ENCODE data around the gene SGMS1.
A peak's percentile ranks its signal among the peaks of the same experiment; 100 is the strongest.
"Not testable (repeated sequence)": the region's sequence is repeated elsewhere in the genome, so short reads cannot be mapped to it uniquely, and the experiment has no call there.

The SGMS1 gene

DNA sequence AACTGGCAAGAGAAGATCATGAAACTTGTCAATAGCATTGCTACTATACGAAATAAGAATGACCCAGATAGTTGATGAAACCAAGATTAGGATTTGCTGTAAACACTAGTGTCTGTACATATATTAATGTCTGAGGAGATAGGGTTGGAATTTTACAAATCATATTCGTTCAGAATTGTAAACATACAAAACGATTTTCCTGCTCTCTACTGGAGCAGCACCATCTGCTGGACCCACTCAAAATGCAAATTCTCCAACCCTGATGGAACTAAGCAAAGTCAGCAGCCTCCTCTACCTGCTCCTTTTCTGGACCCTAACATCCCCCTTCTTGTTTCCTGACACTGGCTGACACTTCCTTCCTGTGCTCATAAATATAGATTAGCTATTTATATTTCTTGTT, 29.4 kb upstream of the SGMS1 start:
- peak; percentile 44 for DNase-seq (ENCODE audit: low read depth)
- no peak overlapping the region for H3K4me3 ChIP-seq (ENCODE audit: low read depth, low read length)
- TF ChIP-seq, protein P1, sequence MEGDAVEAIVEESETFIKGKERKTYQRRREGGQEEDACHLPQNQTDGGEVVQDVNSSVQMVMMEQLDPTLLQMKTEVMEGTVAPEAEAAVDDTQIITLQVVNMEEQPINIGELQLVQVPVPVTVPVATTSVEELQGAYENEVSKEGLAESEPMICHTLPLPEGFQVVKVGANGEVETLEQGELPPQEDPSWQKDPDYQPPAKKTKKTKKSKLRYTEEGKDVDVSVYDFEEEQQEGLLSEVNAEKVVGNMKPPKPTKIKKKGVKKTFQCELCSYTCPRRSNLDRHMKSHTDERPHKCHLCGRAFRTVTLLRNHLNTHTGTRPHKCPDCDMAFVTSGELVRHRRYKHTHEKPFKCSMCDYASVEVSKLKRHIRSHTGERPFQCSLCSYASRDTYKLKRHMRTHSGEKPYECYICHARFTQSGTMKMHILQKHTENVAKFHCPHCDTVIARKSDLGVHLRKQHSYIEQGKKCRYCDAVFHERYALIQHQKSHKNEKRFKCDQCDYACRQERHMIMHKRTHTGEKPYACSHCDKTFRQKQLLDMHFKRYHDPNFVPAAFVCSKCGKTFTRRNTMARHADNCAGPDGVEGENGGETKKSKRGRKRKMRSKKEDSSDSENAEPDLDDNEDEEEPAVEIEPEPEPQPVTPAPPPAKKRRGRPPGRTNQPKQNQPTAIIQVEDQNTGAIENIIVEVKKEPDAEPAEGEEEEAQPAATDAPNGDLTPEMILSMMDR (IDR thresholded peaks at IDR 0.05; ENCODE audit: insufficient read depth, low read depth, low read length, missing control alignments) = peak; percentile 37

DNA sequence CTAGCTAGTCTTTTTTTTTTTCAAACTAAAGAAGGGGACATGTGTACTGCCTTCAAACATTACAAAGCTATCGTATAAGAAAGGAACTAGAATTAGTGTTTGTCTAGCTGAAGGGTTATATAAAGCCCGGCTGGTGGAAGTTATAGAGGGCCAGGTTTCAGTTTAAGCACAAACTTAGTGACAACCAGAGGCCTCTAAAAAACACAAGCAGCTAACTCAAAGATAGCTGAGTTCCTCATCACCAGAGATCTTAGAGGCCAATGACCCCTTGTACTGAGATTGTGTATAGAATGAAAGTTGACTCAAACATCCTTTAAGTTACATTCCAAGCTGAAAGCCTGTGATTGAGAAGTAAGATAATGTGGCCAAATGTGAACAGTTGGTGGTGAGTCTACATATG, 28.1 kb upstream of the SGMS1 start:
- no peak for DNase-seq (ENCODE audit: low read depth)
- no peak overlapping the region for H3K4me3 ChIP-seq (ENCODE audit: low read depth, low read length)
- TF ChIP-seq, protein P1 (IDR thresholded peaks at IDR 0.05; ENCODE audit: insufficient read depth, low read depth, low read length, missing control alignments) = no peak

DNA sequence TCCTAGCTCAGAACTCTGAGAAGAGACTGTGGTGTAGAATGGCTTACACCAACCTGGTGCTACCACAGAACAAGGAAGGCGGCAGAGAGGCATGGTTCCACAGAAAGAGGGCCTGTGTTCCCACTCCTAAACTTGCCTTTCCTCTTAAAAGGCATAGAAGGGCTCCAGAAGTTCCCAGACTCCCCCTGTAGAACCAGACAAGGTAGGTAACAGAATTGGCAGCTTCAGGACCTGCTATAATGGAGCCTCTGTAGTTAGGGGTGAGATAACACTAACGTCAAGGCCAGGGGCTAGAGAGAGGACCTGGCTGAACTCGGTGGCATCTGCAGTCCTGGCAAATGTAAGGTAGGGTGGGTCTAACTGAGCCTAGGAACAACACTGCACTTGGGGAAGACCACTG, 26.7 kb upstream of the SGMS1 start:
- H3K4me3 ChIP-seq (ENCODE audit: low read depth, low read length) = no peak overlapping the region
- no peak for DNase-seq (ENCODE audit: low read depth)
- TF ChIP-seq, protein P1 (IDR thresholded peaks at IDR 0.05; ENCODE audit: insufficient read depth, low read depth, low read length, missing control alignments) = no peak

GRCh38 chr10:50648935-50649227, 25.1 kb upstream of the SGMS1 start:
- no peak overlapping the region for H3K4me3 ChIP-seq (ENCODE audit: low read depth, low read length)
- TF ChIP-seq, protein P1 (IDR thresholded peaks at IDR 0.05; ENCODE audit: insufficient read depth, low read depth, low read length, missing control alignments) = no peak
- no peak for DNase-seq (ENCODE audit: low read depth)

GRCh38 chr10:50648089-50648934, 24.6 kb upstream of the SGMS1 start:
- DNase-seq (ENCODE audit: low read depth) = peak; percentile 60
- H3K4me3 ChIP-seq (ENCODE audit: low read depth, low read length) = no peak overlapping the region
- TF ChIP-seq, protein P1 (IDR thresholded peaks at IDR 0.05; ENCODE audit: insufficient read depth, low read depth, low read length, missing control alignments) = no peak

GRCh38 chr10:50647350-50647749, 23.6 kb upstream of the SGMS1 start:
- not testable (repeated sequence) for H3K4me3 ChIP-seq (ENCODE audit: low read depth, low read length); DNase-seq (ENCODE audit: low read depth)

GRCh38 chr10:50645236-50645635, 21.5 kb upstream of the SGMS1 start:
- TF ChIP-seq, protein P1 (IDR thresholded peaks at IDR 0.05; ENCODE audit: insufficient read depth, low read depth, low read length, missing control alignments) = no peak
- DNase-seq (ENCODE audit: low read depth) = no peak
- H3K4me3 ChIP-seq (ENCODE audit: low read depth, low read length) = no peak overlapping the region
